ENCODE measurements around the gene GPSM1.
"Not testable (repeated sequence)": the region's sequence is repeated elsewhere in the genome, so short reads cannot be mapped to it uniquely, and the experiment has no call there.

GPSM1 gene

GRCh38 chr9:136401173-136401922 lies 74.0 kb downstream of the GPSM1 start:
- DNase-seq: no peak

- DNase-seq: no peak
Measured at GRCh38 chr9:136402067-136402466, 74.7 kb downstream of the GPSM1 start.

GRCh38 chr9:136403538-136403914 lies 76.2 kb downstream of the GPSM1 start:
- DNase-seq: peak; percentile 67

- DNase-seq: no peak
Measured at GRCh38 chr9:136403915-136404800, 76.8 kb downstream of the GPSM1 start.

- DNase-seq: no peak
Measured at GRCh38 chr9:136404801-136405136, 77.4 kb downstream of the GPSM1 start.

- DNase-seq: no peak
Measured at GRCh38 chr9:136405481-136405880, 78.1 kb downstream of the GPSM1 start.

GRCh38 chr9:136405904-136406303 lies 78.6 kb downstream of the GPSM1 start:
- DNase-seq: not testable (repeated sequence)

- DNase-seq: not testable (repeated sequence)
Measured at GRCh38 chr9:136407061-136407460, 79.7 kb downstream of the GPSM1 start.

GRCh38 chr9:136407911-136408310 lies 80.6 kb downstream of the GPSM1 start:
- DNase-seq: no peak

Measured in activated CD4-positive, alpha-beta T cell treated with anti-CD3 and anti-CD28 coated beads, Interleukin-2, amount 50 U/mL, for 1 hour (primary cell).